HCEC 1CT (cell line): ENCODE results near the gene ATP6V0D1.

Experiments
- DNase-seq: peaks from one replicate; pipeline ENCODE4 v3.0.0-alpha.2; 2017

Gene ATP6V0D1

GRCh38 chr16:67400901-67401300 lies 80.1 kb downstream of the ATP6V0D1 start:
- no peak for DNase-seq

- no peak for DNase-seq
Measured at GRCh38 chr16:67399749-67400704, 80.9 kb downstream of the ATP6V0D1 start.

- no peak for DNase-seq
Measured at GRCh38 chr16:67399218-67399733, 81.7 kb downstream of the ATP6V0D1 start.

GRCh38 chr16:67398546-67399217 lies 82.3 kb downstream of the ATP6V0D1 start:
- DNase-seq = no peak

GRCh38 chr16:67397812-67398545 lies 83.0 kb downstream of the ATP6V0D1 start:
- no peak for DNase-seq

GRCh38 chr16:67397036-67397801 lies 83.7 kb downstream of the ATP6V0D1 start:
- DNase-seq = no peak

GRCh38 chr16:67396159-67397035 lies 84.6 kb downstream of the ATP6V0D1 start:
- peak; percentile 58 for DNase-seq

- DNase-seq = no peak
Measured at GRCh38 chr16:67395458-67396158, 85.3 kb downstream of the ATP6V0D1 start.

GRCh38 chr16:67395105-67395457 lies 85.9 kb downstream of the ATP6V0D1 start:
- no peak for DNase-seq

GRCh38 chr16:67394155-67395104 lies 86.5 kb downstream of the ATP6V0D1 start:
- DNase-seq = no peak

- no peak for DNase-seq
Measured at GRCh38 chr16:67393788-67394154, 87.2 kb downstream of the ATP6V0D1 start.

- peak; percentile 59 for DNase-seq
Measured at GRCh38 chr16:67393111-67393787, 87.7 kb downstream of the ATP6V0D1 start, which contains the start of gene TPPP3. TSS of gene TPPP3 (minus strand) at chr16:67393498. CDS start at chr16:67391111, 2,387 bp downstream.

- DNase-seq = no peak
Measured at GRCh38 chr16:67392301-67393059, 88.5 kb downstream of the ATP6V0D1 start.

- no peak for DNase-seq
Measured at GRCh38 chr16:67391424-67392300, 89.3 kb downstream of the ATP6V0D1 start.

- DNase-seq = no peak
Measured at GRCh38 chr16:67390816-67391423, 90.0 kb downstream of the ATP6V0D1 start.
